Upper lobe of right lung (tissue), 1 donor: Measurements from ENCODE around the gene COMTD1. TPM values are rescaled to one million over a fixed set of nuclear protein-coding genes. Genes with fewer than 3 reads are reported as not detected.
"Not testable (repeated sequence)": the region's sequence is repeated elsewhere in the genome, so short reads cannot be mapped to it uniquely, and the experiment has no call there.

ENCODE experiments used
- ATAC-seq: fragments of 200-7000 bp; cut with Tn5 transposase; one replicate; pipeline ENCODE4 v1.9.1; 2020; ENCODE audit warnings: mild to moderate bottlenecking, moderate library complexity
- DNase-seq: peaks from one replicate; pipeline ENCODE4 v3.0.0-alpha.2; 2020
- H3K27ac ChIP-seq: fragments of 200-600 bp; one replicate; pipeline ENCODE4 v1.8.0; 2022
- H3K27me3 ChIP-seq: fragments of 200-600 bp; one replicate; pipeline ENCODE4 v1.8.0; 2022; ENCODE audit warnings: mild to moderate bottlenecking
- H3K36me3 ChIP-seq: fragments of 200-600 bp; one replicate; pipeline ENCODE4 v1.8.0; 2022
- H3K4me1 ChIP-seq: fragments of 200-600 bp; one replicate; pipeline ENCODE4 v1.8.0; 2022
- H3K4me3 ChIP-seq: fragments of 200-600 bp; one replicate; pipeline ENCODE4 v1.8.0; 2022; ENCODE audit warnings: mild to moderate bottlenecking
- H3K9me3 ChIP-seq: fragments of 200-600 bp; one replicate; pipeline ENCODE4 v1.8.0; 2022
- CTCF ChIP-seq: fragments of 200-600 bp; IDR thresholded peaks from one replicate; pipeline ENCODE4 v1.8.0; 2022; ENCODE audit warnings: antibody characterized with exemption
- intact Hi-C: fragments of 100-400 bp; cut with DNase I; formaldehyde crosslinking; loops from one replicate; pipeline ENCODE4 v1.11.0; 2022
- total RNA-seq: library from RNA; stranded (reverse); fragmentation: NEBNext Ultra II Directional; extraction: Animal tissue kit (Norgen Biotek cat#: 25700); gene quantifications from one replicate; pipeline ENCODE4 v1.2.1, GENCODE V29; 2021
- donor health status: DM: no; HTN: yes; CAD: no; lungs with severe emphysema.

Gene COMTD1
- total RNA-seq, 1 donor from 2014 or later = 21.8 TPM

GRCh38 chr10:75191821-75192568 lies 43.8 kb downstream of the COMTD1 start:
- H3K27me3 ChIP-seq = no peaks in the 10 kb centered on the region
- H3K36me3 ChIP-seq = no peaks in the 10 kb centered on the region
- H3K4me1 ChIP-seq = peaks cover 17% of the 10 kb centered on the region
- H3K4me3 ChIP-seq = no peak overlapping the region
- ATAC-seq (peak; percentile 88), DNase-seq (no peak)
- H3K9me3 ChIP-seq = no peaks in the 10 kb centered on the region
- TF ChIP-seq CTCF = peak; percentile 17
- intact Hi-C loops = no loop called here
- H3K27ac ChIP-seq = peak overlapping the region; percentile 63

- ATAC-seq = no peak
- no peaks in the 10 kb centered on the region for H3K9me3 ChIP-seq
- no peak for TF ChIP-seq CTCF
- no peaks in the 10 kb centered on the region for H3K36me3 ChIP-seq
- H3K27ac ChIP-seq = no peak overlapping the region
- H3K27me3 ChIP-seq = no peaks in the 10 kb centered on the region
- intact Hi-C loops = no loop called here
- no peak for DNase-seq
- H3K4me1 ChIP-seq = peaks cover 20% of the 10 kb centered on the region
- H3K4me3 ChIP-seq = no peak overlapping the region
Measured at GRCh38 chr10:75189266-75190096, 46.3 kb downstream of the COMTD1 start.

- H3K27ac ChIP-seq, H3K36me3 ChIP-seq, H3K27me3 ChIP-seq, intact Hi-C loops, ATAC-seq, H3K4me3 ChIP-seq, H3K9me3 ChIP-seq, DNase-seq: not testable (repeated sequence)
- peaks cover 20% of the 10 kb centered on the region for H3K4me1 ChIP-seq
Measured at GRCh38 chr10:75188522-75188921, 47.2 kb downstream of the COMTD1 start.

- Histone ChIP-seq H3K27me3 (no peaks in the 10 kb centered on the region), H3K36me3 (no peaks in the 10 kb centered on the region), H3K4me3 (no peak overlapping the region), H3K9me3 (no peaks in the 10 kb centered on the region), H3K27ac (no peak overlapping the region), H3K4me1 (peaks cover 20% of the 10 kb centered on the region)
- DNase-seq = no peak
- ATAC-seq = peak; percentile 76
- intact Hi-C loops = no loop called here
- TF ChIP-seq CTCF = peak; percentile 66
Measured at GRCh38 chr10:75187961-75188426, 47.8 kb downstream of the COMTD1 start.

GRCh38 chr10:75186310-75186709 lies 49.4 kb downstream of the COMTD1 start:
- peaks cover 6% of the 10 kb centered on the region for H3K4me1 ChIP-seq
- H3K9me3 ChIP-seq = no peaks in the 10 kb centered on the region
- intact Hi-C loops = no loop called here
- no peaks in the 10 kb centered on the region for H3K27me3 ChIP-seq
- no peak overlapping the region for H3K4me3 ChIP-seq
- no peak for ATAC-seq
- no peak overlapping the region for H3K27ac ChIP-seq
- no peak for TF ChIP-seq CTCF
- no peak for DNase-seq
- H3K36me3 ChIP-seq = no peaks in the 10 kb centered on the region

Other genes starting within 250 kb of the COMTD1 start
- 23.0 TPM for gene SAMD8, start 124.3 kb downstream of the COMTD1 start, total RNA-seq
- 119 TPM for gene VDAC2, start 25.2 kb downstream of the COMTD1 start, total RNA-seq
- gene ZNF503, start 165.8 kb upstream of the COMTD1 start, total RNA-seq = 36.2 TPM
- 20.0 TPM for gene LRMDA, start 195.7 kb upstream of the COMTD1 start, total RNA-seq